H1 (cell line): ENCODE results near the gene MORF4L1. TPM values are rescaled to one million over a fixed set of nuclear protein-coding genes. Genes with fewer than 3 reads are reported as not detected.

Experiments
- CTCF ChIA-PET: fragments of 300-600 bp; sonication (Branson Sonifier 250); formaldehyde crosslinking; loops from one replicate; lab custom pipeline; 2021; ENCODE audit not compliant: partially characterized antibody; lab: Charles Lee
- POLR2A ChIA-PET: fragments of 300-600 bp; sonication (Branson Sonifier 250); formaldehyde crosslinking; loops from one replicate; lab custom pipeline; 2021; ENCODE audit warnings: inconsistent platforms; ENCODE audit not compliant: partially characterized antibody; lab: Charles Lee
- DNase-seq, 2 experiments: peaks; one replicate each; pipeline versions ENCODE4 v3.0.0 to v3.0.0-alpha.2; 2010 to 2022; ENCODE audit warnings: low spot score in 2 of 2, low read depth in 1 of 2, mixed read lengths in 1 of 2
- FAIRE-seq: peaks from 2 replicates; lab custom pipeline; 2011; peaks lifted over from hg19 to GRCh38; lab: Jason Lieb, UNC
- H2AFZ ChIP-seq: 2 replicates; pipeline ENCODE4 v1.8.1; 2012; ENCODE audit warnings: low read length, inconsistent platforms
- H2AK5ac ChIP-seq: 2 replicates; pipeline ENCODE4 v1.6.1; 2013; ENCODE audit warnings: low read depth, low read length
- H2BK120ac ChIP-seq: replicated peaks from 2 replicates; pipeline ENCODE3; 2013; ENCODE audit warnings: low read depth, low read length, inconsistent platforms
- H2BK12ac ChIP-seq: 2 replicates; pipeline ENCODE4 v1.6.1; 2013; ENCODE audit warnings: low read depth, low read length
- H2BK15ac ChIP-seq: 2 replicates; pipeline ENCODE4 v1.6.1; 2013; ENCODE audit warnings: low read length
- H2BK20ac ChIP-seq: 2 replicates; pipeline ENCODE4 v1.6.1; 2013; ENCODE audit warnings: low read length
- H2BK5ac ChIP-seq: 2 replicates; pipeline ENCODE4 v1.6.1; 2013; ENCODE audit warnings: low read depth, low read length
- H3K14ac ChIP-seq: 2 replicates; pipeline ENCODE4 v1.6.1; 2013; ENCODE audit warnings: inconsistent platforms; ENCODE audit not compliant: insufficient read length
- H3K18ac ChIP-seq: 2 replicates; pipeline ENCODE4 v1.6.1; 2013; ENCODE audit warnings: low read length; ENCODE audit errors: extremely low read depth
- H3K23ac ChIP-seq: 2 replicates; pipeline ENCODE4 v1.6.1; 2013; ENCODE audit warnings: inconsistent platforms; ENCODE audit not compliant: insufficient read length
- H3K23me2 ChIP-seq: 2 replicates; pipeline ENCODE4 v1.6.1; 2013; ENCODE audit warnings: low read depth, low read length
- H3K27ac ChIP-seq: 2 replicates; pipeline ENCODE4 v1.6.1; 2011; ENCODE audit warnings: low read depth, low read length, inconsistent platforms
- H3K27me3 ChIP-seq, 4 experiments: replicated peaks in 1 of 4; 1 replicate in 1 of 4; 2 replicates in 3 of 4; pipeline versions ENCODE4 v1.6.1 to v1.8.1; 2011 to 2013; ENCODE audit warnings: low read length in 3 of 4, mild to moderate bottlenecking in 3 of 4, inconsistent platforms in 2 of 4, mixed read lengths in 2 of 4, moderate library complexity in 1 of 4; ENCODE audit not compliant: control insufficient read depth in 3 of 4, insufficient read depth in 3 of 4; ENCODE audit errors: extremely low read depth in 1 of 4
- H3K36me3 ChIP-seq, 4 experiments: 2 replicates each; pipeline versions ENCODE4 v1.6.1 to v1.8.1; 2011 to 2013; ENCODE audit warnings: mild to moderate bottlenecking in 4 of 4, low read length in 3 of 4, moderate library complexity in 2 of 4, control low read depth in 1 of 4, inconsistent platforms in 1 of 4; ENCODE audit not compliant: insufficient read depth in 4 of 4, control insufficient read depth in 2 of 4
- H3K4ac ChIP-seq: replicated peaks from 2 replicates; pipeline ENCODE3; 2013; ENCODE audit warnings: low read length, low read depth, mixed read lengths, inconsistent platforms; ENCODE audit not compliant: insufficient read length
- H3K4me1 ChIP-seq, 4 experiments: replicated peaks in 1 of 4; 1 replicate in 1 of 4; 2 replicates in 3 of 4; pipeline versions ENCODE4 v1.6.1 to v1.8.1; 2011 to 2013; ENCODE audit warnings: low read length in 3 of 4, inconsistent platforms in 2 of 4, mixed read lengths in 1 of 4; ENCODE audit not compliant: insufficient read depth in 4 of 4, control insufficient read depth in 3 of 4
- H3K4me2 ChIP-seq, 2 experiments: 2 replicates each; pipeline versions ENCODE4 v1.6.1 to v1.8.1; 2011 to 2013; ENCODE audit warnings: low read depth in 2 of 2, low read length in 2 of 2, control low read depth in 1 of 2, inconsistent platforms in 1 of 2, mild to moderate bottlenecking in 1 of 2; ENCODE audit not compliant: insufficient read depth in 1 of 2
- H3K4me3 ChIP-seq, 4 experiments: fragments of 200-600, 300-600 bp in 1 of 4; sonication (generic), shearing (Covaris generic), sonication (Bioruptor Twin) in 1 of 4; 2 replicates each; pipeline versions ENCODE4 v1.5.1 to v1.8.1; 2011 to 2016; ENCODE audit warnings: low read length in 4 of 4, low read depth in 3 of 4, control low read depth in 2 of 4, inconsistent platforms in 2 of 4, mild to moderate bottlenecking in 2 of 4, mixed read lengths in 1 of 4, moderate library complexity in 1 of 4; ENCODE audit not compliant: insufficient read depth in 2 of 4; ENCODE audit errors: extremely low read depth in 1 of 4
- H3K56ac ChIP-seq: replicated peaks from 2 replicates; pipeline ENCODE3; 2013; ENCODE audit warnings: low read depth, mild to moderate bottlenecking, mixed read lengths, low read length, inconsistent platforms; ENCODE audit not compliant: insufficient read length
- H3K79me1 ChIP-seq: 2 replicates; pipeline ENCODE4 v1.6.1; 2013; ENCODE audit warnings: low read depth, low read length, control low read depth
- H3K79me2 ChIP-seq, 2 experiments: 2 replicates each; pipeline versions ENCODE4 v1.6.1 to v1.8.1; 2012 to 2013; ENCODE audit warnings: low read length in 2 of 2, mild to moderate bottlenecking in 2 of 2, inconsistent platforms in 1 of 2; ENCODE audit not compliant: insufficient read depth in 2 of 2, control insufficient read depth in 1 of 2
- H3K9ac ChIP-seq, 4 experiments: replicated peaks in 1 of 4; 1 replicate in 1 of 4; 2 replicates in 3 of 4; pipeline versions ENCODE4 v1.6.1 to v1.8.1; 2011 to 2013; ENCODE audit warnings: low read depth in 3 of 4, low read length in 3 of 4, control low read depth in 2 of 4, mild to moderate bottlenecking in 2 of 4, moderate library complexity in 2 of 4, inconsistent platforms in 1 of 4; ENCODE audit errors: extremely low read depth in 1 of 4
- H3K9me3 ChIP-seq, 2 experiments: 2 replicates each; pipeline versions ENCODE4 v1.6.1 to v1.8.1; 2012 to 2013; ENCODE audit warnings: mild to moderate bottlenecking in 2 of 2, moderate library complexity in 2 of 2, control low read depth in 1 of 2, inconsistent platforms in 1 of 2, low read depth in 1 of 2, low read length in 1 of 2, mixed read lengths in 1 of 2; ENCODE audit not compliant: insufficient read depth in 2 of 2
- H4K20me1 ChIP-seq, 2 experiments: replicated peaks in 1 of 2; 2 replicates each; pipeline versions ENCODE3 to v1.8.1; 2011 to 2013; ENCODE audit warnings: inconsistent platforms in 2 of 2, low read length in 2 of 2, mild to moderate bottlenecking in 1 of 2; ENCODE audit not compliant: insufficient read depth in 2 of 2, control insufficient read depth in 1 of 2
- H4K5ac ChIP-seq: 2 replicates; pipeline ENCODE4 v1.6.1; 2013; ENCODE audit warnings: low read length, low read depth, mixed read lengths, inconsistent platforms; ENCODE audit not compliant: insufficient read length
- H4K8ac ChIP-seq: 2 replicates; pipeline ENCODE4 v1.8.0; 2013; ENCODE audit warnings: mild to moderate bottlenecking, moderate library complexity, low read length, inconsistent platforms; ENCODE audit not compliant: insufficient read depth; ENCODE audit errors: extremely low read depth
- H4K91ac ChIP-seq: replicated peaks from 2 replicates; pipeline ENCODE3; 2013; ENCODE audit warnings: low read length, mixed read lengths, inconsistent platforms; ENCODE audit not compliant: insufficient read length
- ATF2 ChIP-seq: IDR thresholded peaks from 2 replicates; pipeline ENCODE4 v1.6.1; 2012; ENCODE audit warnings: low read length, inconsistent platforms
- BRCA1 ChIP-seq: IDR thresholded peaks from 2 replicates; pipeline ENCODE4 v1.6.1; 2012; ENCODE audit warnings: low read depth, low read length, improper control_type of control experiment
- CBX8 ChIP-seq: fragments of 300-800, 300-1000 bp; sonication (generic); IDR thresholded peaks from 2 replicates; pipeline ENCODE4 v1.7.1; 2016; ENCODE audit warnings: low read depth, low read length, borderline replicate concordance
- CEBPB ChIP-seq: IDR thresholded peaks from 2 replicates; pipeline ENCODE4 v1.6.1; 2012; ENCODE audit warnings: low read depth, low read length
- EP300 ChIP-seq, 2 experiments: IDR thresholded peaks; 1 replicate in 1 of 2; 2 replicates in 1 of 2; pipeline ENCODE4 v1.6.1; 2011 to 2012; ENCODE audit warnings: low read depth in 2 of 2, low read length in 2 of 2, mild to moderate bottlenecking in 2 of 2, borderline replicate concordance in 1 of 2, inconsistent platforms in 1 of 2, moderate library complexity in 1 of 2
- MAFK ChIP-seq: IDR thresholded peaks from 2 replicates; pipeline ENCODE4 v1.6.1; 2012; ENCODE audit warnings: low read depth, mild to moderate bottlenecking, improper control_type of control experiment, low read length
- NANOG ChIP-seq: IDR thresholded peaks from 2 replicates; pipeline ENCODE4 v1.6.1; 2011; ENCODE audit warnings: low read length, low read depth, mild to moderate bottlenecking, inconsistent platforms; ENCODE audit not compliant: insufficient read depth, poor library complexity, severe bottlenecking
- NRF1 ChIP-seq: IDR thresholded peaks from 2 replicates; pipeline ENCODE4 v1.6.1; 2011; ENCODE audit warnings: mild to moderate bottlenecking, low read depth, low read length, improper control_type of control experiment
- POLR2A ChIP-seq, 2 experiments: IDR thresholded peaks; 1 replicate in 1 of 2; 2 replicates in 1 of 2; pipeline ENCODE4 v1.6.1; 2011; ENCODE audit warnings: low read depth in 2 of 2, low read length in 2 of 2, mild to moderate bottlenecking in 2 of 2; ENCODE audit errors: control extremely low read depth in 1 of 2
- SAP30 ChIP-seq: fragments of 300-600 bp; sonication (generic); IDR thresholded peaks from 2 replicates; pipeline ENCODE4 v1.7.1; 2012; ENCODE audit warnings: low read length, moderate library complexity, mild to moderate bottlenecking, inconsistent platforms; ENCODE audit not compliant: insufficient read depth, insufficient replicate concordance
- TAF7 ChIP-seq: optimal IDR thresholded peaks from 2 replicates; pipeline ENCODE3; 2011; ENCODE audit warnings: low read depth, mild to moderate bottlenecking, inconsistent platforms, low read length, moderate library complexity, borderline replicate concordance
- WGBS, 2 experiments: shearing (Covaris generic) in 1 of 2; methylation state at CpG; one replicate each; pipeline versions ENCODE4 v1.1.6 to v1.1.7; 2013 to 2015; ENCODE audit warnings: low lambda C conversion rate in 2 of 2, mixed read lengths in 2 of 2, inconsistent platforms in 1 of 2, low coverage in 1 of 2, missing lambda C conversion rate in 1 of 2; ENCODE audit not compliant: insufficient replicate concordance in 2 of 2, insufficient coverage in 1 of 2, insufficient read length in 1 of 2; ENCODE audit errors: extremely low coverage in 1 of 2, missing lambda C conversion rate in 1 of 2; 5-methylcytosine and 5-hydroxymethylcytosine counted together
- polyA plus RNA-seq, 7 experiments: library from polyadenylated mRNA; depleted of rRNA in 3 of 7; stranded (reverse) in 5 of 7; unstranded in 2 of 7; fragments of >200 nt in 5 of 7; fragments of 200-250 nt in 2 of 7; gene quantifications; 1 replicate in 5 of 7; 2 replicates in 1 of 7; 4 replicates in 1 of 7; pipeline versions ENCODE4 v1.2.1 to v1.2.3, GENCODE V29; 2011 to 2013; ENCODE audit warnings: missing spikeins in 2 of 7, mixed read lengths in 2 of 7
- total RNA-seq: library from RNA; stranded (reverse); fragmentation: NEBNext Ultra II Directional; extraction: Animal tissue kit (Norgen Biotek cat#: 25700); gene quantifications from 2 replicates; pipeline ENCODE4 v1.2.1, GENCODE V29; 2021

Gene MORF4L1
- total and polyA plus RNA-seq, 2 of the 8 experiments (the other 6 are each of a cell fraction or from before 2014, with no cell fraction given), result 260 to 533 TPM

- no peak for TF ChIP-seq CBX8
- no peak for TF ChIP-seq CEBPB
- no peak for TF ChIP-seq SAP30
- TF ChIP-seq BRCA1, result no peak
- TF ChIP-seq ATF2, result no peak
- no peak for TF ChIP-seq NANOG
- no peak for TF ChIP-seq MAFK
- TF ChIP-seq NRF1, result no peak
- no peak for TF ChIP-seq EP300 (IDR thresholded peaks at IDR 0.05; ENCODE audit: borderline replicate concordance in 1 of 2, low read depth in 2 of 2, low read length in 2 of 2)
- TF ChIP-seq TAF7, result no peak
- no peak for TF ChIP-seq POLR2A (IDR thresholded peaks at IDR 0.05; ENCODE audit: control extremely low read depth in 1 of 2, low read depth in 2 of 2, low read length in 2 of 2)
- Histone ChIP-seq H3K9ac (no peak overlapping the region), H4K20me1 (peaks cover 8 to 14% of the 10 kb centered on the region in 2 experiments), H3K27ac (no peak overlapping the region), H2BK12ac (no peak overlapping the region), H3K23ac (no peak overlapping the region), H3K18ac (no peak overlapping the region), H3K14ac (no peak overlapping the region), H2AK5ac (no peak overlapping the region), H2BK120ac (no peak overlapping the region), H2BK5ac (no peak overlapping the region), H4K5ac (no peak overlapping the region), H4K91ac (no peak overlapping the region), H3K27me3 (no peaks in the 10 kb centered on the region), H3K79me2 (no peaks in the 10 kb centered on the region; a peak in 1 of 4 replicates), H3K4me2 (no peak overlapping the region), H3K4me3 (no peak overlapping the region), H3K36me3 (peaks cover 0 to 26% (median 5%) of the 10 kb centered on the region in 4 experiments; a peak in 5 of 8 replicates), H2BK15ac (no peak overlapping the region), H3K4ac (no peak overlapping the region), H3K23me2 (no peaks in the 10 kb centered on the region; the same call in 1 of the 2 replicates), H3K56ac (no peak overlapping the region), H2BK20ac (no peak overlapping the region), H3K9me3 (no peaks in the 10 kb centered on the region), H2AFZ (no peak overlapping the region), H3K79me1 (peaks cover 4% of the 10 kb centered on the region), H3K4me1 (peaks cover 0 to 3% (median 1%) of the 10 kb centered on the region in 4 experiments; a peak in 3 of 7 replicates), H4K8ac (no peak overlapping the region)
- no peak for DNase-seq
- ChIA-PET CTCF (interaction anchor here (0.7 to 11.2 kb wide), 23 partner anchors 11 to 278 kb away, joined by 3 to 171 read pairs (median 6); no protein-coding TSS in a partner anchor), POLR2A (interaction anchor here (1.0 to 4.0 kb wide), 5 partner anchors 20 to 97 kb away, joined by 3 to 20 read pairs (median 3); partner anchors contain the start of gene CTSH)
- 92% methylated on average over 7 of the region's 7 CpGs; no CpG with 5 or more reads in 1 of the 2 experiments for WGBS, 2 experiments
- no peak for FAIRE-seq
Measured at GRCh38 chr15:78910271-78910670, 37.6 kb downstream of the MORF4L1 start.
